ENCODE data around the gene DRC7. TPM values are rescaled to one million over a fixed set of nuclear protein-coding genes. Genes with fewer than 3 reads are reported as not detected.

Gene DRC7
- total RNA-seq, 1 experiment from 2014 or later: not detected

GRCh38 chr16:57722210-57722499 lies 27.5 kb downstream of the DRC7 start:
- CTCF ChIA-PET: interaction anchor here (1.2 kb wide), 1 partner anchor 13 kb away, joined by 3 read pairs; the partner anchor contains the start of gene KATNB1
- no peak for ATAC-seq
- in situ Hi-C loops (cut with HindIII; ENCODE audit: low pct_unique_long_range_greater_than_20kb, low sequenced_read_pairs) (no loop called here), intact Hi-C loops (cut with micrococcal nuclease; ENCODE audit: unreplicated experiment) (no loop called here)
- Histone ChIP-seq H3K27me3 (ENCODE audit: control insufficient read depth, insufficient read depth, low read length) (no peaks in the 10 kb centered on the region), H3K4me1 (ENCODE audit: control insufficient read depth, insufficient read depth, low read length) (no peaks in the 10 kb centered on the region), H3K9me3 (ENCODE audit: control insufficient read depth, insufficient read depth, low read depth, low read length) (no peaks in the 10 kb centered on the region), H3K27ac (ENCODE audit: low read length) (no peak overlapping the region), H3K4me3 (ENCODE audit: low read depth in 2 of 2, low read length in 2 of 2) (no peak overlapping the region), H3K36me3 (ENCODE audit: control insufficient read depth, insufficient read depth, low read length) (no peaks in the 10 kb centered on the region)
- BruUV-seq (replicated peaks): no TSS peak
- POLR2A ChIA-PET: no interaction called here
- TF ChIP-seq, protein P1, sequence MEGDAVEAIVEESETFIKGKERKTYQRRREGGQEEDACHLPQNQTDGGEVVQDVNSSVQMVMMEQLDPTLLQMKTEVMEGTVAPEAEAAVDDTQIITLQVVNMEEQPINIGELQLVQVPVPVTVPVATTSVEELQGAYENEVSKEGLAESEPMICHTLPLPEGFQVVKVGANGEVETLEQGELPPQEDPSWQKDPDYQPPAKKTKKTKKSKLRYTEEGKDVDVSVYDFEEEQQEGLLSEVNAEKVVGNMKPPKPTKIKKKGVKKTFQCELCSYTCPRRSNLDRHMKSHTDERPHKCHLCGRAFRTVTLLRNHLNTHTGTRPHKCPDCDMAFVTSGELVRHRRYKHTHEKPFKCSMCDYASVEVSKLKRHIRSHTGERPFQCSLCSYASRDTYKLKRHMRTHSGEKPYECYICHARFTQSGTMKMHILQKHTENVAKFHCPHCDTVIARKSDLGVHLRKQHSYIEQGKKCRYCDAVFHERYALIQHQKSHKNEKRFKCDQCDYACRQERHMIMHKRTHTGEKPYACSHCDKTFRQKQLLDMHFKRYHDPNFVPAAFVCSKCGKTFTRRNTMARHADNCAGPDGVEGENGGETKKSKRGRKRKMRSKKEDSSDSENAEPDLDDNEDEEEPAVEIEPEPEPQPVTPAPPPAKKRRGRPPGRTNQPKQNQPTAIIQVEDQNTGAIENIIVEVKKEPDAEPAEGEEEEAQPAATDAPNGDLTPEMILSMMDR (IDR thresholded peaks at IDR 0.05): peak; percentile 16; the same call in 1 of the 2 replicates
- TF ChIP-seq POLR2AphosphoS5 (IDR thresholded peaks at IDR 0.05; ENCODE audit: low read depth, low read length): no peak
- DNase-seq (ENCODE audit: low read depth, low spot score): no peak

- in situ Hi-C loops (cut with HindIII; ENCODE audit: low pct_unique_long_range_greater_than_20kb, low sequenced_read_pairs) (no loop called here), intact Hi-C loops (cut with micrococcal nuclease; ENCODE audit: unreplicated experiment) (no loop called here)
- POLR2A ChIA-PET: no interaction called here
- Histone ChIP-seq H3K9me3 (ENCODE audit: control insufficient read depth, insufficient read depth, low read depth, low read length) (no peaks in the 10 kb centered on the region), H3K36me3 (ENCODE audit: control insufficient read depth, insufficient read depth, low read length) (no peaks in the 10 kb centered on the region), H3K4me1 (ENCODE audit: control insufficient read depth, insufficient read depth, low read length) (no peaks in the 10 kb centered on the region), H3K4me3 (ENCODE audit: low read depth in 2 of 2, low read length in 2 of 2) (no peak overlapping the region), H3K27ac (ENCODE audit: low read length) (no peak overlapping the region), H3K27me3 (ENCODE audit: control insufficient read depth, insufficient read depth, low read length) (no peaks in the 10 kb centered on the region)
- TF ChIP-seq REST (IDR thresholded peaks at IDR 0.05; ENCODE audit: insufficient read depth in 1 of 2, low read depth in 2 of 2, low read length in 1 of 2): no peak
- no peak for TF ChIP-seq POLR2AphosphoS5 (IDR thresholded peaks at IDR 0.05; ENCODE audit: low read depth, low read length)
- TF ChIP-seq SIN3A (IDR thresholded peaks at IDR 0.05; ENCODE audit: borderline replicate concordance, insufficient read depth, low read depth, low read length): no peak
- TF ChIP-seq TCF7L2 (IDR thresholded peaks at IDR 0.05; ENCODE audit: low read depth, low read length): no peak
- TF ChIP-seq, protein P1 (IDR thresholded peaks at IDR 0.05): no peak
- DNase-seq (ENCODE audit: low read depth, low spot score) (no peak), ATAC-seq (no peak)
- no TSS peak for BruUV-seq (replicated peaks)
- CTCF ChIA-PET: interaction anchor here (0.6 to 1.2 kb wide), 2 partner anchors 13 to 22 kb away, joined by 3 to 9 read pairs; partner anchors contain the start of gene KATNB1
Measured at GRCh38 chr16:57722651-57723050, 28.0 kb downstream of the DRC7 start.
